Endothelial cell of umbilical vein (primary cell): ENCODE data around the gene ACTR8. TPM values are rescaled to one million over a fixed set of nuclear protein-coding genes. Genes with fewer than 3 reads are reported as not detected.

Source experiments
- BruUV-seq: library from RNA; stranded (reverse); fragments of 400-500 nt; replicated peaks from 2 replicates; lab custom pipeline; 2021; lab: Mats Ljungman, UMichigan
- CTCF ChIA-PET: fragments of 300-600, 350-600 bp; sonication (Branson Sonifier 250); formaldehyde crosslinking; loops from one replicate; lab custom pipeline; 2021; ENCODE audit warnings: antibody characterized with exemption, inconsistent platforms; lab: Charles Lee
- POLR2A ChIA-PET: fragments of 300-600, 350-600 bp; sonication (Branson Sonifier 250); formaldehyde crosslinking; loops from one replicate; lab custom pipeline; 2021; ENCODE audit warnings: antibody characterized with exemption, inconsistent platforms; lab: Charles Lee
- DNase-seq: peaks from one replicate; pipeline ENCODE4 v3.0.0-alpha.2; 2011; ENCODE audit warnings: low read depth, low spot score
- FAIRE-seq: peaks from 2 replicates; lab custom pipeline; 2011; peaks lifted over from hg19 to GRCh38; lab: Jason Lieb, UNC
- H2AFZ ChIP-seq: 2 replicates; pipeline ENCODE4 v1.6.0; 2012; ENCODE audit warnings: low read depth, low read length, control low read depth, inconsistent platforms
- H3K27ac ChIP-seq: 2 replicates; pipeline ENCODE4 v1.5.1; 2011; ENCODE audit warnings: low read depth, mild to moderate bottlenecking, control low read depth, low read length, moderate library complexity; ENCODE audit not compliant: insufficient read depth
- H3K27me3 ChIP-seq, 2 experiments: 2 replicates each; pipeline versions ENCODE4 v1.6.0 to v1.6.1; 2011; ENCODE audit warnings: low read length in 2 of 2, mixed read lengths in 1 of 2; ENCODE audit not compliant: control insufficient read depth in 2 of 2, insufficient read depth in 2 of 2
- H3K36me3 ChIP-seq, 2 experiments: 2 replicates in 1 of 2; 3 replicates in 1 of 2; pipeline ENCODE4 v1.5.1; 2011; ENCODE audit warnings: low read length in 2 of 2, mild to moderate bottlenecking in 1 of 2, moderate library complexity in 1 of 2; ENCODE audit not compliant: control insufficient read depth in 2 of 2, insufficient read depth in 2 of 2; ENCODE audit errors: extremely low read depth in 1 of 2
- H3K4me1 ChIP-seq: 3 replicates; pipeline ENCODE4 v1.5.1; 2011; ENCODE audit warnings: mild to moderate bottlenecking, low read length; ENCODE audit not compliant: control insufficient read depth, insufficient read depth; ENCODE audit errors: extremely low read depth
- H3K4me2 ChIP-seq: 2 replicates; pipeline ENCODE4 v1.6.1; 2011; ENCODE audit warnings: low read length, control low read depth, mixed read lengths; ENCODE audit not compliant: insufficient read depth
- H3K4me3 ChIP-seq, 3 experiments: fragments of 200-600 bp in 1 of 3; sonication (generic), shearing (Covaris generic) in 1 of 3; replicated peaks in 1 of 3; 2 replicates each; pipeline ENCODE4 v1.5.1; 2011 to 2016; ENCODE audit warnings: control low read depth in 3 of 3, low read length in 3 of 3, mild to moderate bottlenecking in 2 of 3, inconsistent platforms in 1 of 3, low read depth in 1 of 3, moderate library complexity in 1 of 3; ENCODE audit not compliant: insufficient read depth in 1 of 3
- H3K79me2 ChIP-seq: 2 replicates; pipeline ENCODE4 v1.6.0; 2012; ENCODE audit warnings: low read length, inconsistent platforms; ENCODE audit not compliant: control insufficient read depth, insufficient read depth
- H3K9ac ChIP-seq: replicated peaks from 2 replicates; pipeline ENCODE3; 2011; ENCODE audit warnings: low read length, control low read depth; ENCODE audit not compliant: insufficient read depth; ENCODE audit errors: extremely low read depth
- H3K9me1 ChIP-seq: replicated peaks from 3 replicates; pipeline ENCODE4 v1.6.0; 2011; ENCODE audit warnings: mild to moderate bottlenecking, low read length; ENCODE audit not compliant: control insufficient read depth, insufficient read depth; ENCODE audit errors: extremely low read depth
- H3K9me3 ChIP-seq: replicated peaks from 2 replicates; pipeline ENCODE4 v1.5.1; 2012; ENCODE audit warnings: low read length, inconsistent platforms; ENCODE audit not compliant: control insufficient read depth, insufficient read depth
- H4K20me1 ChIP-seq: replicated peaks from 2 replicates; pipeline ENCODE3; 2011; ENCODE audit warnings: mild to moderate bottlenecking, low read length; ENCODE audit not compliant: control insufficient read depth, insufficient read depth; ENCODE audit errors: extremely low read depth
- CTCF ChIP-seq, 2 donors: IDR thresholded peaks; 1 replicate in 1 of 2; 2 replicates in 1 of 2; pipeline ENCODE4 v1.5.1; 2011; ENCODE audit warnings: low read length in 2 of 2, mild to moderate bottlenecking in 2 of 2, moderate library complexity in 2 of 2, control low read depth in 1 of 2, inconsistent platforms in 1 of 2, low read depth in 1 of 2; ENCODE audit not compliant: insufficient read depth in 1 of 2; ENCODE audit errors: extremely low read depth in 1 of 2
- EZH2 ChIP-seq: IDR thresholded peaks from 2 replicates; pipeline ENCODE4 v1.6.1; 2012; ENCODE audit warnings: borderline replicate concordance, low read depth, mild to moderate bottlenecking, moderate library complexity, low read length, inconsistent platforms; ENCODE audit not compliant: severe bottlenecking
- FOS ChIP-seq: IDR thresholded peaks from 2 replicates; pipeline ENCODE4 v1.6.1; 2011; ENCODE audit warnings: mild to moderate bottlenecking, low read length, moderate library complexity, borderline replicate concordance; ENCODE audit not compliant: insufficient read depth
- JUN ChIP-seq: IDR thresholded peaks from 2 replicates; pipeline ENCODE4 v1.6.1; 2011; ENCODE audit warnings: borderline replicate concordance, low read depth; ENCODE audit not compliant: insufficient read length, insufficient read depth
- MAX ChIP-seq: IDR thresholded peaks from 2 replicates; pipeline ENCODE4 v1.6.1; 2011; ENCODE audit not compliant: insufficient read depth, insufficient read length
- POLR2A ChIP-seq: IDR thresholded peaks from 2 replicates; pipeline ENCODE4 v1.6.1; 2012; ENCODE audit warnings: low read depth, mild to moderate bottlenecking, control low read depth, low read length
- POLR2AphosphoS5 ChIP-seq: IDR thresholded peaks from 2 replicates; pipeline ENCODE4 v1.6.1; 2012; ENCODE audit warnings: low read depth, mild to moderate bottlenecking, control low read depth, low read length, moderate library complexity; ENCODE audit not compliant: insufficient read depth
- dilution Hi-C: fragments of 300-500 bp; cut with MboI; formaldehyde crosslinking; loops from one replicate; pipeline ENCODE4 v1.15.0; 2019; ENCODE audit warnings: low sequenced_read_pairs; ENCODE audit not compliant: extremely low pct_ligation_motif_present
- intact Hi-C: fragments of 100-400 bp; cut with micrococcal nuclease; formaldehyde crosslinking; loops from one replicate; pipeline ENCODE4 v1.10.0; 2022
- polyA plus RNA-seq, 4 experiments: library from polyadenylated mRNA; depleted of rRNA in 3 of 4; stranded (reverse) in 3 of 4; unstranded in 1 of 4; fragments of >200 nt; gene quantifications; 2 replicates each; pipeline versions ENCODE4 v1.2.1 to v1.2.3, GENCODE V29; 2011 to 2012; ENCODE audit warnings: missing spikeins in 1 of 4
- total RNA-seq: library from RNA; stranded (reverse); gene quantifications from 2 replicates; pipeline ENCODE4 v1.2.3, GENCODE V29; 2021

The ACTR8 gene
- total and polyA plus RNA-seq, 2 donors (not counting 3 experiments of a cell fraction or from before 2014, with no cell fraction given): 14.4 to 42.0 TPM

GRCh38 chr3:53888232-53888631, 6.3 kb upstream of the ACTR8 start:
- no peaks in the 10 kb centered on the region for H3K9me1 ChIP-seq
- H3K27me3 ChIP-seq: no peaks in the 10 kb centered on the region
- intact Hi-C loops: no loop called here
- POLR2A ChIA-PET: no interaction called here
- H3K4me3 ChIP-seq: no peak overlapping the region
- CTCF ChIA-PET: no interaction called here
- peaks cover 13% of the 10 kb centered on the region for H3K4me1 ChIP-seq
- H3K4me2 ChIP-seq: no peak overlapping the region
- H4K20me1 ChIP-seq: peaks cover 2% of the 10 kb centered on the region
- H3K79me2 ChIP-seq: peaks cover 27% of the 10 kb centered on the region
- BruUV-seq: no TSS peak
- DNase-seq (no peak), FAIRE-seq (no peak)
- no peak for TF ChIP-seq POLR2A
- TF ChIP-seq EZH2: no peak
- no peak for TF ChIP-seq JUN
- TF ChIP-seq FOS: no peak
- TF ChIP-seq CTCF (IDR thresholded peaks at IDR 0.05; ENCODE audit: extremely low read depth in 1 of 2, insufficient read depth in 1 of 2, low read depth in 1 of 2, low read length in 2 of 2): no peak
- TF ChIP-seq POLR2AphosphoS5: no peak
- no peak overlapping the region for H3K9ac ChIP-seq
- peaks cover 6 to 8% of the 10 kb centered on the region in 2 experiments for H3K36me3 ChIP-seq
- H3K9me3 ChIP-seq: no peaks in the 10 kb centered on the region
- no peak overlapping the region for H3K27ac ChIP-seq
- dilution Hi-C loops: no loop called here
- no peak overlapping the region for H2AFZ ChIP-seq

- no peak for FAIRE-seq
- TF ChIP-seq MAX: no peak
- TF ChIP-seq FOS: no peak
- TF ChIP-seq CTCF (IDR thresholded peaks at IDR 0.05; ENCODE audit: extremely low read depth in 1 of 2, insufficient read depth in 1 of 2, low read depth in 1 of 2, low read length in 2 of 2): no peak
Measured at GRCh38 chr3:53887446-53887845, 5.5 kb upstream of the ACTR8 start.

More at GRCh38 chr3:53887446-53887845, 5.5 kb upstream of the ACTR8 start:
- H3K79me2 ChIP-seq: peaks cover 27% of the 10 kb centered on the region
- H3K9ac ChIP-seq: no peak overlapping the region
- no peaks in the 10 kb centered on the region for H3K27me3 ChIP-seq
- H3K4me3 ChIP-seq: no peak overlapping the region
- no peaks in the 10 kb centered on the region for H3K9me1 ChIP-seq
- H3K36me3 ChIP-seq: peaks cover 6 to 8% of the 10 kb centered on the region in 2 experiments
- dilution Hi-C loops: no loop called here
- BruUV-seq: no TSS peak
- ChIA-PET POLR2A (no interaction called here), CTCF (no interaction called here)
- H3K4me2 ChIP-seq: no peak overlapping the region
- DNase-seq: no peak
- H3K9me3 ChIP-seq: no peaks in the 10 kb centered on the region
- H4K20me1 ChIP-seq: peaks cover 2% of the 10 kb centered on the region
- H3K27ac ChIP-seq: no peak overlapping the region
- peaks cover 13% of the 10 kb centered on the region for H3K4me1 ChIP-seq
- intact Hi-C loops: no loop called here
- H2AFZ ChIP-seq: no peak overlapping the region
